Measurements from ENCODE around the gene HTR2A.
A peak's percentile ranks its signal among the peaks of the same experiment; 100 is the strongest.

The HTR2A gene

GRCh38 chr13:46797501-46798237 lies 99.2 kb downstream of the HTR2A start:
- DNase-seq (ENCODE audit: low spot score in 2 of 2), result no peak
- Mint-ChIP-seq H3K4me3 (peak overlapping the region; percentile 98), H3K36me3 (ENCODE audit: insufficient read depth) (peaks cover 6% of the 10 kb centered on the region), H3K4me1 (peaks cover 31% of the 10 kb centered on the region), H3K27me3 (no peaks in the 10 kb centered on the region), H3K9me3 (no peaks in the 10 kb centered on the region), H3K27ac (ENCODE audit: low read depth) (peak overlapping the region; percentile 94)
- no peak for ATAC-seq (replicated peaks; ENCODE audit: extremely low read depth, poor library complexity, severe bottlenecking)

GRCh38 chr13:46796515-46797474 lies 100.1 kb downstream of the HTR2A start, which contains the start of gene ESD:
Gene ESD (minus strand): TSS chr13:46797161. CDS start chr13:46791413, 5,748 bp downstream.
- Mint-ChIP-seq H3K27me3 (no peaks in the 10 kb centered on the region), H3K9me3 (no peaks in the 10 kb centered on the region), H3K4me1 (peaks cover 31% of the 10 kb centered on the region), H3K36me3 (ENCODE audit: insufficient read depth) (peaks cover 6% of the 10 kb centered on the region), H3K4me3 (peak within 1 kb of the TSS; percentile 98), H3K27ac (ENCODE audit: low read depth) (peak within 1 kb of the TSS; percentile 94)
- DNase-seq (ENCODE audit: low spot score in 2 of 2), result peak; percentile 71 to 79
- peak; percentile 86 for ATAC-seq (replicated peaks; ENCODE audit: extremely low read depth, poor library complexity, severe bottlenecking)

GRCh38 chr13:46796129-46796514 lies 100.7 kb downstream of the HTR2A start:
- H3K9me3 Mint-ChIP-seq, result no peaks in the 10 kb centered on the region
- H3K27ac Mint-ChIP-seq (ENCODE audit: low read depth), result peak overlapping the region; percentile 94
- ATAC-seq (replicated peaks; ENCODE audit: extremely low read depth, poor library complexity, severe bottlenecking), result no peak
- H3K36me3 Mint-ChIP-seq (ENCODE audit: insufficient read depth), result peaks cover 6% of the 10 kb centered on the region
- DNase-seq (ENCODE audit: low spot score in 2 of 2), result no peak
- no peaks in the 10 kb centered on the region for H3K27me3 Mint-ChIP-seq
- H3K4me1 Mint-ChIP-seq, result peaks cover 31% of the 10 kb centered on the region
- H3K4me3 Mint-ChIP-seq, result peak overlapping the region; percentile 98

GRCh38 chr13:46795321-46795720 lies 101.5 kb downstream of the HTR2A start:
- Mint-ChIP-seq H3K4me3 (no peak overlapping the region), H3K27me3 (no peaks in the 10 kb centered on the region), H3K9me3 (no peaks in the 10 kb centered on the region), H3K4me1 (peaks cover 38% of the 10 kb centered on the region), H3K36me3 (ENCODE audit: insufficient read depth) (peaks cover 11% of the 10 kb centered on the region), H3K27ac (ENCODE audit: low read depth) (no peak overlapping the region)
- DNase-seq (ENCODE audit: low spot score in 2 of 2) (no peak), ATAC-seq (replicated peaks; ENCODE audit: extremely low read depth, poor library complexity, severe bottlenecking) (no peak)

GRCh38 chr13:46783504-46783903 lies 113.3 kb downstream of the HTR2A start:
- peaks cover 30% of the 10 kb centered on the region for H3K36me3 Mint-ChIP-seq (ENCODE audit: insufficient read depth)
- H3K4me1 Mint-ChIP-seq, result peaks cover 18% of the 10 kb centered on the region
- DNase-seq (ENCODE audit: low spot score in 2 of 2), result no peak
- H3K27ac Mint-ChIP-seq (ENCODE audit: low read depth), result no peak overlapping the region
- H3K27me3 Mint-ChIP-seq, result no peaks in the 10 kb centered on the region
- H3K9me3 Mint-ChIP-seq, result no peaks in the 10 kb centered on the region
- no peak for ATAC-seq (replicated peaks; ENCODE audit: extremely low read depth, poor library complexity, severe bottlenecking)
- H3K4me3 Mint-ChIP-seq, result no peak overlapping the region

- Mint-ChIP-seq H3K27ac (ENCODE audit: low read depth) (no peak overlapping the region), H3K27me3 (no peaks in the 10 kb centered on the region), H3K36me3 (ENCODE audit: insufficient read depth) (peaks cover 38% of the 10 kb centered on the region), H3K9me3 (no peaks in the 10 kb centered on the region), H3K4me3 (no peak overlapping the region), H3K4me1 (peaks cover 12% of the 10 kb centered on the region)
- ATAC-seq (replicated peaks; ENCODE audit: extremely low read depth, poor library complexity, severe bottlenecking) (no peak), DNase-seq (ENCODE audit: low spot score in 2 of 2) (no peak)
Measured at GRCh38 chr13:46782691-46783090, 114.2 kb downstream of the HTR2A start.

GRCh38 chr13:46782066-46782465 lies 114.8 kb downstream of the HTR2A start:
- H3K27ac Mint-ChIP-seq (ENCODE audit: low read depth), result no peak overlapping the region
- peaks cover 8% of the 10 kb centered on the region for H3K4me1 Mint-ChIP-seq
- H3K9me3 Mint-ChIP-seq, result no peaks in the 10 kb centered on the region
- H3K36me3 Mint-ChIP-seq (ENCODE audit: insufficient read depth), result peaks cover 40% of the 10 kb centered on the region
- no peaks in the 10 kb centered on the region for H3K27me3 Mint-ChIP-seq
- H3K4me3 Mint-ChIP-seq, result no peak overlapping the region
- ATAC-seq (replicated peaks; ENCODE audit: extremely low read depth, poor library complexity, severe bottlenecking), result no peak
- no peak for DNase-seq (ENCODE audit: low spot score in 2 of 2)

All from central memory CD8-positive, alpha-beta T cell (primary cell).